Coronary artery (tissue), 2 donors: Measurements from ENCODE around the gene TNFRSF12A.
"Not testable (repeated sequence)": the region's sequence is repeated elsewhere in the genome, so short reads cannot be mapped to it uniquely, and the experiment has no call there.

Experiments
- DNase-seq: peaks from one replicate; pipeline ENCODE4 v3.0.0-alpha.2; 2017; ENCODE audit warnings: low spot score
- H3K27ac ChIP-seq, 2 donors: fragments of 200-600 bp; sonication (generic); one replicate each; pipeline ENCODE4 v1.5.1; 2016 to 2019
- H3K4me3 ChIP-seq: fragments of 200-600 bp; sonication (generic); 2 replicates; pipeline ENCODE4 v1.5.1; 2016; ENCODE audit warnings: mild to moderate bottlenecking, moderate library complexity
- CTCF ChIP-seq: fragments of 200-600 bp; sonication (generic); IDR thresholded peaks from one replicate; pipeline ENCODE4 v1.5.1; 2019; ENCODE audit warnings: antibody characterized with exemption

TNFRSF12A gene

GRCh38 chr16:3065069-3065741 is 45.0 kb downstream of the TNFRSF12A start, which contains the start of gene IL32:
Gene IL32, plus strand, starts transcription at chr16:3065640. Its CDS starts 172 bp downstream, at chr16:3065812.
- no peak for DNase-seq
- TF ChIP-seq CTCF: no peak
- Histone ChIP-seq H3K4me3 (peak within 1 kb of the TSS; percentile 64), H3K27ac (peak within 1 kb of the TSS; percentile 12 to 75)

GRCh38 chr16:3065742-3066439 is 45.7 kb downstream of the TNFRSF12A start:
- DNase-seq: no peak
- peak overlapping the region in 1 of 2 donors; percentile 75 for H3K27ac ChIP-seq
- peak overlapping the region; percentile 64 for H3K4me3 ChIP-seq
- TF ChIP-seq CTCF: no peak

GRCh38 chr16:3066440-3066748 is 46.2 kb downstream of the TNFRSF12A start:
- Histone ChIP-seq H3K4me3 (peak overlapping the region; percentile 64), H3K27ac (peak overlapping the region in 1 of 2 donors; percentile 75)
- no peak for DNase-seq

GRCh38 chr16:3068487-3068886 is 48.3 kb downstream of the TNFRSF12A start:
- no peak overlapping the region for H3K27ac ChIP-seq

More at GRCh38 chr16:3066440-3066748, 46.2 kb downstream of the TNFRSF12A start:
- TF ChIP-seq CTCF: no peak

GRCh38 chr16:3069146-3069545 is 49.0 kb downstream of the TNFRSF12A start:
- H3K27ac ChIP-seq, H3K4me3 ChIP-seq, DNase-seq: not testable (repeated sequence)

More at GRCh38 chr16:3068487-3068886, 48.3 kb downstream of the TNFRSF12A start:
- H3K4me3 ChIP-seq: no peak overlapping the region
- TF ChIP-seq CTCF: no peak
- DNase-seq: no peak

GRCh38 chr16:3070608-3071111 is 50.5 kb downstream of the TNFRSF12A start:
- Histone ChIP-seq H3K27ac (no peak overlapping the region), H3K4me3 (no peak overlapping the region)
- DNase-seq: no peak
- no peak for TF ChIP-seq CTCF

GRCh38 chr16:3071655-3072054 is 51.5 kb downstream of the TNFRSF12A start:
- no peak for TF ChIP-seq CTCF
- no peak overlapping the region for H3K27ac ChIP-seq
- no peak for DNase-seq
- no peak overlapping the region for H3K4me3 ChIP-seq
